PC-3 (cell line): Measurements from ENCODE around the gene PCSK5. TPM values are rescaled to one million over a fixed set of nuclear protein-coding genes. Genes with fewer than 3 reads are reported as not detected.

Experiments used
- ATAC-seq: fragments of 200-7000 bp; cut with Tn5 transposase; 2 replicates; pipeline ENCODE4 v1.9.1; 2020; ENCODE audit warnings: mild to moderate bottlenecking, moderate library complexity
- BruUV-seq: library from RNA; stranded (reverse); fragments of 400-500 nt; replicated peaks from 2 replicates; lab custom pipeline; 2021; lab: Mats Ljungman, UMichigan
- CTCF ChIA-PET: fragments of 300-600 bp; sonication (Branson Sonifier 250); formaldehyde crosslinking; loops from one replicate; lab custom pipeline; 2022; ENCODE audit warnings: antibody characterized with exemption; lab: Charles Lee
- POLR2A ChIA-PET: fragments of 300-600 bp; sonication (Branson Sonifier 250); formaldehyde crosslinking; loops from one replicate; lab custom pipeline; 2022; ENCODE audit warnings: antibody characterized with exemption; ENCODE audit not compliant: unreplicated experiment; lab: Charles Lee
- DNase-seq: peaks from one replicate; pipeline ENCODE4 v3.0.0-alpha.2; 2015
- H2AFZ ChIP-seq: fragments of 300-600 bp; sonication (generic); 2 replicates; pipeline ENCODE4 v1.6.0; 2016; ENCODE audit warnings: antibody characterized with exemption, low read length
- H3F3A ChIP-seq: fragments of 300-600 bp; sonication (generic); one replicate; pipeline ENCODE4 v1.6.0; 2017; ENCODE audit warnings: antibody characterized with exemption, low read length, control low read depth, mild to moderate bottlenecking; ENCODE audit not compliant: unreplicated experiment
- H3K27ac ChIP-seq: fragments of 300-600 bp; sonication (generic); 2 replicates; pipeline ENCODE4 v1.5.1; 2016; ENCODE audit warnings: mild to moderate bottlenecking, low read length
- H3K27me3 ChIP-seq: fragments of 300-600 bp; sonication (generic); 2 replicates; pipeline ENCODE4 v1.6.1; 2016; ENCODE audit warnings: low read length, mixed read lengths
- H3K36me3 ChIP-seq: fragments of 300-600 bp; sonication (generic); 2 replicates; pipeline ENCODE4 v1.6.1; 2016; ENCODE audit warnings: low read depth, mixed run types, low read length, mixed read lengths
- H3K4me1 ChIP-seq: fragments of 300-600 bp; sonication (generic); 2 replicates; pipeline ENCODE4 v1.5.1; 2016; ENCODE audit warnings: low read length; ENCODE audit not compliant: insufficient read depth
- H3K4me2 ChIP-seq: fragments of 300-600 bp; sonication (generic); 2 replicates; pipeline ENCODE4 v1.6.0; 2016; ENCODE audit warnings: low read length
- H3K4me3 ChIP-seq: fragments of 300-600 bp; sonication (generic); 2 replicates; pipeline ENCODE4 v1.5.1; 2016; ENCODE audit warnings: mild to moderate bottlenecking, low read length, mixed read lengths
- H3K79me2 ChIP-seq: fragments of 300-600 bp; sonication (generic); 2 replicates; pipeline ENCODE4 v1.6.1; 2017; ENCODE audit warnings: low read length, mixed read lengths
- H3K9ac ChIP-seq: fragments of 300-600 bp; sonication (generic); 2 replicates; pipeline ENCODE4 v1.6.0; 2016; ENCODE audit warnings: mild to moderate bottlenecking, low read length
- H3K9me2 ChIP-seq: fragments of 300-600 bp; sonication (generic); replicated peaks from 2 replicates; pipeline ENCODE4 v1.6.1; 2016; ENCODE audit warnings: mixed run types, low read length, mixed read lengths
- H3K9me3 ChIP-seq: fragments of 300-600 bp; sonication (generic); 2 replicates; pipeline ENCODE4 v1.6.1; 2016; ENCODE audit warnings: low read length, mixed read lengths
- H4K20me1 ChIP-seq: fragments of 300-600 bp; sonication (generic); 2 replicates; pipeline ENCODE4 v1.6.1; 2016; ENCODE audit warnings: low read length, mixed read lengths
- EZH2 ChIP-seq: fragments of 300-600 bp; sonication (generic); IDR thresholded peaks from one replicate; pipeline ENCODE4 v1.6.1; 2017; ENCODE audit warnings: antibody characterized with exemption, mild to moderate bottlenecking, low read length; ENCODE audit not compliant: unreplicated experiment
- EZH2phosphoT487 ChIP-seq: fragments of 300-600 bp; sonication (generic); IDR thresholded peaks from 2 replicates; pipeline ENCODE4 v1.6.1; 2018; ENCODE audit warnings: mild to moderate bottlenecking, antibody characterized with exemption, low read length, borderline replicate concordance
- intact Hi-C: fragments of 100-400 bp; cut with micrococcal nuclease; formaldehyde crosslinking; loops from 2 replicates; pipeline ENCODE4 v1.9.0; 2023
- total RNA-seq: library from RNA; depleted of rRNA; stranded (reverse); fragments of >200 nt; gene quantifications from 2 replicates; pipeline ENCODE4 v1.2.3, GENCODE V29; 2014
- TF ChIP-seq, protein P1 (sequence below): fragments of 300-600 bp; sonication (generic); conservative IDR thresholded peaks from 2 replicates; pipeline ENCODE4 v1.5.1; 2017; ENCODE audit warnings: antibody characterized with exemption, low read depth, mild to moderate bottlenecking, low read length

PCSK5 gene
- total RNA-seq, 1 experiment from 2014 or later, result not detected

DNA sequence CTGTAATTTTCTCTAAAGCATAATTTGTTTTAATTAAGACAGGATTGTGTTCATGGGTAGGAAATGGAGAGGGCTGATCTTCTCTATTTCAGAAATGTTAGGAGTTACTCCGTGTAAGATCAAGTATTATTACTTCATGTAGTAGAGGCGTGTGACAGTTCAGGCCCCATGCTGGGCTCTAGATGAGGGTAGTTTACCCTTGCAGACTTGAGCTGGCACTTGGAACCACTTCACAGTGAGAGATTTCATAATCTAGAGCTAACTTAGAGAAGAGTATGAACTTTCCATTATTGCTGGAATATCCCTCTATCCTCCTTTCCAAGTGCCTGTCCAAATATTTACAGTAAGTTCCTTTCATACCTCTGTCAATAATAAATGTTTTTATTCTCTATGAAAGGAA lies 195.1 kb downstream of the PCSK5 start:
- Histone ChIP-seq H3K9me3 (no peaks in the 10 kb centered on the region), H3K4me1 (no peaks in the 10 kb centered on the region), H2AFZ (no peak overlapping the region), H3K4me2 (no peak overlapping the region), H3K36me3 (no peaks in the 10 kb centered on the region), H3K9me2 (no peaks in the 10 kb centered on the region), H3K27ac (no peak overlapping the region), H3K27me3 (no peaks in the 10 kb centered on the region), H3F3A (no peaks in the 10 kb centered on the region), H3K4me3 (no peak overlapping the region), H4K20me1 (no peaks in the 10 kb centered on the region), H3K9ac (no peak overlapping the region), H3K79me2 (no peaks in the 10 kb centered on the region)
- no peak for TF ChIP-seq EZH2
- DNase-seq (no peak), ATAC-seq (no peak)
- intact Hi-C loops, result no loop called here
- BruUV-seq, result no TSS peak
- CTCF ChIA-PET, result no interaction called here
- POLR2A ChIA-PET, result no interaction called here

DNA sequence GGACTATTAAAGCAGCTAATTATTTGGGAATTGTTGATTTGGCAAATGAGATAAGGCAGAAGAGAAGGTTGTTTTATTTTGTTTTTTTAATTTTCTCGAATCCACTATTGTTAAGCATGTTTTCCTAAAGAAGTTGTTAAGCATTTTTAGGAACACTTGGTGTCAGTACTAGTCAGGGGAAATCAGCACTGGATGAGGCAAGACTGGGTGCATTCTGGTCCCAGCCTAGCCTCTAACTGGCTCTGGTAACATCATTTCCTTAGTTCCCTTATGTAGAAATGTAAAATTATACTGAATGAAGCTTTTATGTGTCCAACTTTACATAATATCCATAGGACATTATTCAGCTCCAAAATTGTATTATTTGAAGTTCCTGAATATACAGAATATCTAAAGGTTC lies 196.1 kb downstream of the PCSK5 start:
- no peak overlapping the region for H3K27ac ChIP-seq
- H2AFZ ChIP-seq, result no peak overlapping the region
- no peaks in the 10 kb centered on the region for H3K79me2 ChIP-seq
- H4K20me1 ChIP-seq, result no peaks in the 10 kb centered on the region
- no peak overlapping the region for H3K4me2 ChIP-seq
- H3K9ac ChIP-seq, result no peak overlapping the region
- intact Hi-C loops, result no loop called here
- H3K4me1 ChIP-seq, result no peaks in the 10 kb centered on the region
- H3F3A ChIP-seq, result no peaks in the 10 kb centered on the region
- no peaks in the 10 kb centered on the region for H3K36me3 ChIP-seq
- H3K9me3 ChIP-seq, result no peaks in the 10 kb centered on the region
- no peak overlapping the region for H3K4me3 ChIP-seq
- no peaks in the 10 kb centered on the region for H3K9me2 ChIP-seq
- no TSS peak for BruUV-seq
- ATAC-seq (no peak), DNase-seq (no peak)
- POLR2A ChIA-PET, result no interaction called here
- no peaks in the 10 kb centered on the region for H3K27me3 ChIP-seq
- CTCF ChIA-PET, result no interaction called here
- TF ChIP-seq EZH2 (no peak), EZH2phosphoT487 (no peak)
- TF ChIP-seq, protein P1, sequence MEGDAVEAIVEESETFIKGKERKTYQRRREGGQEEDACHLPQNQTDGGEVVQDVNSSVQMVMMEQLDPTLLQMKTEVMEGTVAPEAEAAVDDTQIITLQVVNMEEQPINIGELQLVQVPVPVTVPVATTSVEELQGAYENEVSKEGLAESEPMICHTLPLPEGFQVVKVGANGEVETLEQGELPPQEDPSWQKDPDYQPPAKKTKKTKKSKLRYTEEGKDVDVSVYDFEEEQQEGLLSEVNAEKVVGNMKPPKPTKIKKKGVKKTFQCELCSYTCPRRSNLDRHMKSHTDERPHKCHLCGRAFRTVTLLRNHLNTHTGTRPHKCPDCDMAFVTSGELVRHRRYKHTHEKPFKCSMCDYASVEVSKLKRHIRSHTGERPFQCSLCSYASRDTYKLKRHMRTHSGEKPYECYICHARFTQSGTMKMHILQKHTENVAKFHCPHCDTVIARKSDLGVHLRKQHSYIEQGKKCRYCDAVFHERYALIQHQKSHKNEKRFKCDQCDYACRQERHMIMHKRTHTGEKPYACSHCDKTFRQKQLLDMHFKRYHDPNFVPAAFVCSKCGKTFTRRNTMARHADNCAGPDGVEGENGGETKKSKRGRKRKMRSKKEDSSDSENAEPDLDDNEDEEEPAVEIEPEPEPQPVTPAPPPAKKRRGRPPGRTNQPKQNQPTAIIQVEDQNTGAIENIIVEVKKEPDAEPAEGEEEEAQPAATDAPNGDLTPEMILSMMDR, result no peak

DNA sequence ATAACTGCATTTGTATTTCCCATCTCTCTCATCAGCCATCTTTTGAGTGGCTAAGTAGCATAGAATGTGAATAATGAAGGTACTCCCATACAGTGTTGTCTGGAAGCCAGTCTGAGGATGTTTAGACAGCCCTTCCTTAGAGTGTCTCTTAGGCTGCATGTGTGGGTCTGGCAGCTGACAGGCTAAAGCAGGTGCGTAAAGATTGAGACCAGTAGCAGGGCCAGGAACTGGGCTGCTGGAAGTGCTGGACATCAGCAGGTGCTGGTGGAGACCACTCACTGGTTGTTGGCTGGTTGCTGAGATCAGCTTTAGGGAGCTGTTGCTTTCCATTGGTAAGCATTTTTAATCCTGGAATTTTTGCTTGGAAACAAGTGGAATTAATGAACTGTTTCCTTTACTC lies 197.5 kb downstream of the PCSK5 start:
- H3K27ac ChIP-seq, result no peak overlapping the region
- H3K36me3 ChIP-seq, result no peaks in the 10 kb centered on the region
- no peaks in the 10 kb centered on the region for H3K9me3 ChIP-seq
- no peak overlapping the region for H2AFZ ChIP-seq
- no peak overlapping the region for H3K4me2 ChIP-seq
- H3K9me2 ChIP-seq, result no peaks in the 10 kb centered on the region
- H3K27me3 ChIP-seq, result no peaks in the 10 kb centered on the region
- H4K20me1 ChIP-seq, result no peaks in the 10 kb centered on the region
- H3K4me3 ChIP-seq, result no peak overlapping the region
- ChIA-PET CTCF (no interaction called here), POLR2A (no interaction called here)
- TF ChIP-seq, protein P1, result no peak
- no peak for TF ChIP-seq EZH2phosphoT487
- TF ChIP-seq EZH2, result no peak
- H3K9ac ChIP-seq, result no peak overlapping the region
- intact Hi-C loops, result no loop called here
- H3K4me1 ChIP-seq, result no peaks in the 10 kb centered on the region
- no TSS peak for BruUV-seq
- no peaks in the 10 kb centered on the region for H3F3A ChIP-seq
- H3K79me2 ChIP-seq, result no peaks in the 10 kb centered on the region
- ATAC-seq (no peak), DNase-seq (no peak)
